Stimulated activated CD8-positive, alpha-beta memory T cell treated with anti-CD3 and anti-CD28 coated beads, Interleukin-7, amount 100 ng/mL, for 24 hours (primary cell): ENCODE measurements around the gene SLC37A4.
"Not testable (repeated sequence)": the region's sequence is repeated elsewhere in the genome, so short reads cannot be mapped to it uniquely, and the experiment has no call there.

Source experiments
- DNase-seq: peaks from one replicate; pipeline ENCODE4 v3.0.0-alpha.2; 2020; ENCODE audit warnings: low read depth

Gene SLC37A4

GRCh38 chr11:119017377-119017776, 13.3 kb downstream of the SLC37A4 start:
- not testable (repeated sequence) for DNase-seq

- DNase-seq, result no peak
Measured at GRCh38 chr11:119016216-119017009, 14.3 kb downstream of the SLC37A4 start.

GRCh38 chr11:119015054-119015611, 15.5 kb downstream of the SLC37A4 start:
- no peak for DNase-seq

GRCh38 chr11:119014209-119014924, 16.3 kb downstream of the SLC37A4 start:
- DNase-seq, result no peak

- DNase-seq, result no peak
Measured at GRCh38 chr11:119012629-119013170, 18.0 kb downstream of the SLC37A4 start.

- DNase-seq, result no peak
Measured at GRCh38 chr11:119011476-119012053, 19.1 kb downstream of the SLC37A4 start.

- DNase-seq, result no peak
Measured at GRCh38 chr11:119006656-119007055, 24.0 kb downstream of the SLC37A4 start.

- DNase-seq, result no peak
Measured at GRCh38 chr11:119000906-119001305, 29.8 kb downstream of the SLC37A4 start.

- no peak for DNase-seq
Measured at GRCh38 chr11:118998822-118999221, 31.9 kb downstream of the SLC37A4 start.

- no peak for DNase-seq
Measured at GRCh38 chr11:118998388-118998717, 32.3 kb downstream of the SLC37A4 start.

- DNase-seq, result peak; percentile 91
Measured at GRCh38 chr11:118997627-118998387, 32.9 kb downstream of the SLC37A4 start, which contains the start of gene CENATAC. Gene CENATAC, plus strand, starts transcription at chr11:118998138. Its CDS starts 60 bp downstream, at chr11:118998198.

- DNase-seq, result no peak
Measured at GRCh38 chr11:118996926-118997626, 33.6 kb downstream of the SLC37A4 start.

GRCh38 chr11:118991486-118992038, 39.1 kb downstream of the SLC37A4 start:
- not testable (repeated sequence) for DNase-seq

- DNase-seq, result no peak
Measured at GRCh38 chr11:118988280-118988679, 42.4 kb downstream of the SLC37A4 start.

- DNase-seq, result no peak
Measured at GRCh38 chr11:118984825-118985224, 45.9 kb downstream of the SLC37A4 start.

- DNase-seq, result not testable (repeated sequence)
Measured at GRCh38 chr11:118984337-118984736, 46.3 kb downstream of the SLC37A4 start.

GRCh38 chr11:118980191-118980881, 50.3 kb downstream of the SLC37A4 start:
- no peak for DNase-seq

GRCh38 chr11:118979434-118979833, 51.2 kb downstream of the SLC37A4 start:
- no peak for DNase-seq

- no peak for DNase-seq
Measured at GRCh38 chr11:118975771-118976709, 54.6 kb downstream of the SLC37A4 start.
